ENCODE data around the gene CTDSP1. TPM values are rescaled to one million over a fixed set of nuclear protein-coding genes. Genes with fewer than 3 reads are reported as not detected.
A peak's percentile ranks its signal among the peaks of the same experiment; 100 is the strongest.

The CTDSP1 gene
- total and polyA plus RNA-seq, 8 donors = 43.3 to 188 (median 108) TPM

GRCh38 chr2:218364196-218364595, 35.5 kb upstream of the CTDSP1 start:
- WGBS, 5 donors = 71 to 93% (median 78%) methylated on average over 5 to 6 of the region's 6 CpGs
- DNase-seq = no peak
- Histone ChIP-seq H3K27me3 (no peaks in the 10 kb centered on the region), H3K27ac (peak overlapping the region in 1 of 5 donors; percentile 30), H3K9me3 (peaks cover 0 to 6% (median 0%) of the 10 kb centered on the region in 4 donors), H3K4me1 (peaks cover 9 to 23% (median 23%) of the 10 kb centered on the region in 4 donors), H3K36me3 (no peaks in the 10 kb centered on the region), H3K4me3 (no peak overlapping the region)
- TF ChIP-seq EP300 (IDR thresholded peaks at IDR 0.05) (no peak), POLR2A (IDR thresholded peaks at IDR 0.05) (no peak), POLR2AphosphoS5 (IDR thresholded peaks at IDR 0.05) (no peak), CTCF (IDR thresholded peaks at IDR 0.05) (no peak)
- intact Hi-C loops (cut with DNase I; ENCODE audit: low total_unique reads) = no loop called here

- peaks cover 0 to 6% (median 0%) of the 10 kb centered on the region in 4 donors for H3K9me3 ChIP-seq
- intact Hi-C loops (cut with DNase I; ENCODE audit: low total_unique reads) = no loop called here
- no peaks in the 10 kb centered on the region for H3K27me3 ChIP-seq
- H3K36me3 ChIP-seq = no peaks in the 10 kb centered on the region
- no peak for DNase-seq
- H3K27ac ChIP-seq = peak overlapping the region; percentile 85 to 98 (median 97)
- H3K4me1 ChIP-seq = peaks cover 9 to 35% (median 27%) of the 10 kb centered on the region in 4 donors
- WGBS, 5 donors = 70 to 81% (median 79%) methylated on average over 8 to 9 of the region's 9 CpGs
- H3K4me3 ChIP-seq = peak overlapping the region; percentile 41 to 64 (median 56)
- no peak for TF ChIP-seq CTCF (IDR thresholded peaks at IDR 0.05)
- TF ChIP-seq POLR2A (IDR thresholded peaks at IDR 0.05) = no peak
- no peak for TF ChIP-seq EP300 (IDR thresholded peaks at IDR 0.05)
- TF ChIP-seq POLR2AphosphoS5 (IDR thresholded peaks at IDR 0.05) = no peak
These were observed 32.9 kb upstream of the CTDSP1 start for GRCh38 chr2:218366621-218367414.

GRCh38 chr2:218367415-218368149, 32.1 kb upstream of the CTDSP1 start:
- peak; percentile 89 to 96 for DNase-seq
- Histone ChIP-seq H3K36me3 (no peaks in the 10 kb centered on the region), H3K4me3 (peak overlapping the region; percentile 41 to 64 (median 56)), H3K27me3 (no peaks in the 10 kb centered on the region), H3K9me3 (peaks cover 0 to 6% (median 0%) of the 10 kb centered on the region in 4 donors), H3K27ac (peak overlapping the region; percentile 85 to 98 (median 97)), H3K4me1 (peaks cover 9 to 36% (median 29%) of the 10 kb centered on the region in 4 donors)
- no peak for TF ChIP-seq EP300 (IDR thresholded peaks at IDR 0.05)
- TF ChIP-seq POLR2A (IDR thresholded peaks at IDR 0.05) = peak in 2 of 4 donors; percentile 66 to 82
- TF ChIP-seq POLR2AphosphoS5 (IDR thresholded peaks at IDR 0.05) = peak; percentile 87 to 99 (median 98)
- TF ChIP-seq CTCF (IDR thresholded peaks at IDR 0.05) = peak in 1 of 7 experiments; percentile 12
- WGBS, 5 donors = 1 to 8% (median 3%) methylated on average over 15 to 60 of the region's 60 CpGs
- intact Hi-C loops (cut with DNase I; ENCODE audit: low total_unique reads) = no loop called here

GRCh38 chr2:218368150-218368528, 31.5 kb upstream of the CTDSP1 start:
- TF ChIP-seq POLR2A (IDR thresholded peaks at IDR 0.05) (no peak), POLR2AphosphoS5 (IDR thresholded peaks at IDR 0.05) (no peak)
- DNase-seq = no peak
- Histone ChIP-seq H3K9me3 (peaks cover 0 to 6% (median 0%) of the 10 kb centered on the region in 4 donors), H3K4me3 (peak overlapping the region; percentile 41 to 64 (median 56)), H3K27ac (peak overlapping the region; percentile 85 to 98 (median 97)), H3K4me1 (peaks cover 9 to 36% (median 29%) of the 10 kb centered on the region in 4 donors), H3K36me3 (no peaks in the 10 kb centered on the region), H3K27me3 (no peaks in the 10 kb centered on the region)
- 55 to 59% (median 57%) methylated on average over 21 of the region's 21 CpGs for WGBS, 5 donors
- intact Hi-C loops (cut with DNase I; ENCODE audit: low total_unique reads) = no loop called here
